GM18499 (cell line): ENCODE measurements around the gene RAB3IL1.

ENCODE experiments used
- ATAC-seq: cut with Tn5 transposase; IDR thresholded peaks from one replicate; pipeline ENCODE4 v1.9.1; 2021; ENCODE audit warnings: moderate number of reproducible peaks; ENCODE audit not compliant: insufficient read depth, unreplicated experiment

Gene RAB3IL1

DNA sequence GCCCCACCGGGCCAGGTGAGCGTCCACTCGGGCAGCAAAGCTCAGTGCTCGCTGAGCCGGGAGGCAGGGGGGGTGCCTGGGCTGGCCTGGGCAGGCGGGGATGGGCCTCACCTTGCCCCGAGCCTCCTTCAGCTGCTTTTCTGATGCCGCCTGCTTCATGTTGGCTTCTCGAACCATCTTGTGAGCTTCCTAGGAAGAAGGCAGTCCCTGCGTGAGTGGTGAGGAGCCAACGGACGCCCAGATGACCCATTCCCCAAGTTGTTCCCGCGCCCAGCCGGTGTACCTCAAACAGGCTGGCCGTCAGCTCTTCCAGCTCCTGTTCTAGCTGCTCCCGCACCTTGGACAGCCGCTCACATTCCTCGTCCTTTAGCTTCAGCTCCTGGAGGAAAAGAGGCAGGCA, 10.1 kb downstream of the RAB3IL1 start:
- ATAC-seq = no peak

DNA sequence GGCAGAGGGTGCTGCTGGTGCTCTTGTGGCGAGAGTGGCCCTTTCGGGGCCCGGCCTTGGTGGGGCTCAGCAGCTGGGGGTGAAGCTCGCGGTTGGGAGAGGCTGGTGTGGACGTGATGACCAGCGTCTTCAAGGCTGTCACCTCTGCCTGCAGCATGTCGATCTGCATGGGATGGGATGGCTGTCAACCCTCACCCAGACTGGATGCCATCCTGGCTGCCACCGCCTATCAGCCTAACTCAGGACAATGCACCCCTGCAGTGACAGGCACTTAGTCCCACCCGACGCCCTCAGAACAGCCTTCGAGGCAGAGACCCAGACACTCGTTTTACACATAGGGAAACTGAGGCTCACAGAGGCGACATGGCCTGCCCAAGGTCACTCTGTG, 10.8 kb downstream of the RAB3IL1 start:
- no peak for ATAC-seq

DNA sequence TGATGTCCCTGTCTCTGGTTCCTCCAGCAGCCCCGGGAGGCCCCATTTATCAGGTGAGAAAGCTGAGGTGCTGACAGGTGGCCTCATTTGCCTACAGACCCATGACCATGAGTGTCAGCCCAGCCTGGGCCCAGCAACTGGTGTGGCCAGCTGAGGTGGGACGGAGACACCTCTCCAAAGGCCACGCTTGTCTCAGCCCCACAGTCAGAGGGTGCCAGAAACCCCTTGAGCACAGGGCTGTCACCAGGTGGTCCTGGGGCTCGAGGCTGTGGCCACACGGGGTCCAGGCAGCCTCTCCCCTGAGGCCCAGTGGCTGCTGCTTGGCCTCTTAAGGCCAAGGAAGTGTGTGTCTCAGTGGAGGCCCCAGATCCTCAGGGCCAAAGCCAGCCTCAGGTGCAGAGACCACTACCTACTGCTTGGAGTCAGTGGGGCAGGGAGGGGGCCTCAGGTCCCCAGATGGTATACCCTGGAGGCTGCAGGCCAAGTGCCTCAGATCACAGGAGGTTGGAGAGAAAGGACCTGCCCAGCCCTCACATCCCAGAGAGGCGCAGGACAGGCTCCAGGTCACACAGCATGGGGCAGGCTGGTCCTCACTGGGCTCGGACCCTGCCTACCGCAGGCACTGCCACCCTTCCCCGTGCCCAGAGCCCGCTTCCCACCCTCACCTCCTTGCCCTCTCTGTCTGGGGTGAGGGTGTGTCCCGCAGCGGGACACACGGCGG, 11.4 kb downstream of the RAB3IL1 start:
- no peak for ATAC-seq

DNA sequence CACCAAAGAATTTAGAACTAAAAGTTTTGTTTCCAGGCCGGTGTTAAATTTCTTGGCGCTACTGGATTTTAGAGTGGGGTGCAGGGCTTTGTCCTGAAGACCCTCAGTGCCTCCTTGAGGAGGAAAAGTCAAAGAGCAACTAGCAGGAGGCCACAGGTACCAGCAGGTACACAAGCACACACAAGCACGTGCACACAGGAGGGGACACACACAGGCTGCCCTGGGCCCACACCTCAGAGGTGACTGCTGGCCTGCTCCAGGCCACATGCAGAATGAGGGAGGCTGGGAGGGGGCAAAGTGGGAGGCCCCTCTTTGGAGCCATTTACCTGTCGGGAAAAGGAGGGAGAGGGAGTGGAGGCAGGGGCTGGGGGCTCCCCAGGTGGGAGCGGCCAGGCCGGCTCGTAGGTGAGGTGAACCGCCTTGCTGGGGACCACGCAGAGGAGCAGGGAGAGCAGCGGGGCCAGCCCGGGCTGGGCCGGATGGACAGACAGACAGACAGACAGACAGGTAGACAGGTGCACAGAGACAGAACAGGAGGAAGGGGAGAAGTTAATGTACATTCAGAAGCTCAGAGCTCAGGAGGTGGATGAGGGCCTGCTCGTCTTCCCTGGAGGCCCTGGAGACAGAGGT, 12.2 kb downstream of the RAB3IL1 start:
- ATAC-seq = no peak

DNA sequence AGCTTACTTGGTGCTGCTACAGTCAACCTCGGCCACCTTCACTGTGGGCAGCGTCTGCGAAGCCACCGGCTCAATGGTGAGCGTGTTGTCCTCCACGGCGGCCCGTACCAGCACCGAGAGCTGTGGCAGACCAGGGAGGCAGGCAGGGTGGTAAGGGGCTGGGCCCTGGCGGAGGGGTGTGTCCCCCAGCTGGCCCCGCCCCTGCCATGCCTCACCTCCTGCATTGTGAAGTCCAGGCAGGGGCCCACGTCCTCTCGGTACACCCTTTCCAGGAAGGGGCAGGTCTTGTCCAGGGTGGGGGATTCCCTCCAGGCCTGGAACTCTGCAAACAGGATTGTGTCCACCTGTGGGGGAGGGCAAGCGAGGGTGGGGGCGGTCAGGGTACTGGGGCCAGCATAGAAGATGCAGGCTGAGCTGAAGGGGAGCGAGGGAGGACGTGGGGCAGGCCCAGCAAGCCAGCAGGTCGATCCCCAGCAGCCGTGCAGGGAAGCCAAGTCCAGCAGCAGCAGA, 12.8 kb downstream of the RAB3IL1 start:
- ATAC-seq = no peak

DNA sequence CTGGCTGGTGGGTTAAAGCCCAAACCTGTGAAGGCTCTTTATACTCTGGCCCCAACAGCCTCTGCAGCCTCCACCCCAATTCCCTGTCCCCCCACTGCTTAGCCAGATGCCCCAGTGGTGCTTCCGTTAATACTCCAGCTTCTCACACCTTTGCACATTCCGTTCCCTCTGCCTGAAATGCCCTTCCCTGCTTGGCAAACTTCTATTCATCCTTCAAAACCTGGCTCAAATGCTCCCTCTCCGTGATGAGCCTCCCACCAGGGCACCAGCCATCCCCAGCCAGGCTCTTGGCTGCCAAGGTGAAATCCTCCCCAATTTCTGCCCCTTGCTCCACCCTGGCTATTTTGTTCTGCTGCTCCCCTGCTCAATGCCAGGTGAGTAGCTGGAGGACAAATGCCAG, 13.5 kb downstream of the RAB3IL1 start:
- no peak for ATAC-seq

DNA sequence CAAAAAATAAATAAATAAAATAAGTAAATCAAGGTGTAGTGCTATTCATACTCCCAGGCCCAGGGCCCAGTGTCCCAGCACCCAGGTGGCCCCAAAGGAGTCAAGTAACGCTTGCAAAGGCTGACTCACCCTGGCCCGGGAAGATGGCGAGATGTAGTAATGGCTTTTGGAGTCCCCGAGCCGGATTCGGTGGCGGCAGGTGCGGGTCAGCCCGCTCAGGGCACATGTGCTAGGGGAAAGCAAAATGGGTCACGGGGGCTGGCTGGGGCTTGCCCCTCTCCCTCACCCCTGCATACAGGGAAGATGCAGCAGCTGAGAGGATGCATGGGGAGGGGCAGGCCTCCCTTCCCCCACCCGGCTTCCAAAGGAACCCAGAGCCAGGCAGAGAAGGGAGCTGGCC, 15.1 kb downstream of the RAB3IL1 start:
- ATAC-seq = no peak

DNA sequence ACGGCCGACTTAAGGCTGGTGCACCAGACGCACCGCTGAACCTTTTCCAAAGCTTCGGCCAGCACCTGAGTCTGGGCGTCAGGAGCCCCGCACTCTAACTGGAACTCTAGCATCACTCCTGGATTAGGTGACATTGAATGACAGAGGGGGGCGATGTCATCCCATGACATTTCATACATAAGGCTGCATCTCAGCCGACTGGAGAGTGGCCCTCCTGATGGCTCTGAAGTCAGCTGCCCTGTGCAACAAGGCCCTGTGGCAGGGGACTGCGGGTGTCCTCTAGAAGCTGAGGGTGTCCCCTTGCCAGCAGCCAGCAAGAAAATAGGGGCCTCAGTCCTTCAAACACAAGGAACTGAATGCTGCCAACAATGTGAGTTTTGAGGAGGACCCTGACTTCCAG, 16.0 kb downstream of the RAB3IL1 start:
- ATAC-seq = no peak

DNA sequence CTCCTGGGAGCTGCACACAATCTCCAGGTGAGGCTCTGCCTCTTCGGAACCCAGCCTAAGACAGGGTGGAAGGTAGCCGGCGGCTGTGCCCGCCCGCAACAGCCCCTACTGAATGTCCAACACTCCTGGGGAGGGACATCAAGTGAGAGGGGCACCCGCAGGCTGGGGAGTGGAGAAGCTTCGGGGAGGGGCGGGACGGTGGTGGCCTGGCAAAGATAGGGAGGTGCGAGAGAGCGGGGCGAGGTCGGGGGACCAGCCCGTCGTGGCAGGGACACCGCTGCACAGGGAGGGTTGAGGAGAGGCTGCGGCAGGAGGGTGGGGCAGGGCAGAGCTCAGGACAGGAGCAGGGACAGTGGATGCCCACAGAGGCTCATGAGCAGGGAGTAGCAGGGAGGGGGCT, 17.1 kb downstream of the RAB3IL1 start:
- no peak for ATAC-seq

DNA sequence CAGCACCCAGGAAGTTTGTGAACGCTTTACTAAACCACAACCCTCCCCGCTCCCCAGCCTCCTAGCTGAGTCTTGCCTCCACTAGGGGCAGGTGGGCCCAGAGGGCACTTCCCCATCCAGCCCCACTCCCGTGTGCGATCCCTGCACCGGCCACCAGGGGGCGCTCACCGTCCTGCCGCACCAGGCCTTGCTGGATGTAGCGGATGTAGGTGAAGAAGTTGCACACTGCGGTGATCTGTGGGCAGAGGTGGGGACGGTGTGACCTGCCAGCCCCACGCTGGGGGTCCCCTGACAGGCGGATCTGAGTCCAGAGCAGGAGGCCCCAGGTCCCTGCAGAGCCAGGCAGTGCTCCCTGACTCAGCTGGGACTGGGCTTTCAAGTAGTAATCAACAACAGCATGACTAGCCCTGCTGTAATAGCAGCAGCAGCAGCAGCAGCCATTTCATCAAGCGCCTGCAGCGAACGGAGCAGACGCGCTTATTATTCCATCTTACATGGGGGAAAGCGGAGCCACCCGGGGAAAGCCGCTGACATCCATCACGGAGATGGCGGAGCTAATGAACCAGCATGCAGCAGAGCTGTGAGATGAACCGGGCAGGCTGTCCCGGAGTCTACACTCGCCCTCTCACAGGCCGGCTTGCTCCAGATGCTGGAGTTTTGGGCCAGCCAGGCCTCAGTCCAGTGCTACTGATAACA, 18.1 kb downstream of the RAB3IL1 start:
- ATAC-seq = no peak

DNA sequence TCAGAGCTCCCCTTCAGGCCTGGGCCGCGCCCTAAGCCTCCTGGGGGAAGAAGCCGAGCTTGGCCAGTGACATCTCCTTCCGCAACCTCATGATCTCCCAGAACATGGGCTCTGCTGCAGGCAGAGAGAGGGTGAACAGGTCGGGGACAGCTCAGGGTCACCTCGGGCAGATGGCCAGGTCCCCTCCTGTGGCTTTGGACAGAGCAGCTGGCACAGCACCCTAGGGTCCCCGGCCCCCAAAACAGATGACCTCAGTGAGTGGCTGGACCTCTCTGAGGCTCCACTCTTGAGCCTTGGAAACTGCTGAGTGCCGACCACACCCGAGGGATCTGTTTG, 19.2 kb downstream of the RAB3IL1 start:
- no peak for ATAC-seq

DNA sequence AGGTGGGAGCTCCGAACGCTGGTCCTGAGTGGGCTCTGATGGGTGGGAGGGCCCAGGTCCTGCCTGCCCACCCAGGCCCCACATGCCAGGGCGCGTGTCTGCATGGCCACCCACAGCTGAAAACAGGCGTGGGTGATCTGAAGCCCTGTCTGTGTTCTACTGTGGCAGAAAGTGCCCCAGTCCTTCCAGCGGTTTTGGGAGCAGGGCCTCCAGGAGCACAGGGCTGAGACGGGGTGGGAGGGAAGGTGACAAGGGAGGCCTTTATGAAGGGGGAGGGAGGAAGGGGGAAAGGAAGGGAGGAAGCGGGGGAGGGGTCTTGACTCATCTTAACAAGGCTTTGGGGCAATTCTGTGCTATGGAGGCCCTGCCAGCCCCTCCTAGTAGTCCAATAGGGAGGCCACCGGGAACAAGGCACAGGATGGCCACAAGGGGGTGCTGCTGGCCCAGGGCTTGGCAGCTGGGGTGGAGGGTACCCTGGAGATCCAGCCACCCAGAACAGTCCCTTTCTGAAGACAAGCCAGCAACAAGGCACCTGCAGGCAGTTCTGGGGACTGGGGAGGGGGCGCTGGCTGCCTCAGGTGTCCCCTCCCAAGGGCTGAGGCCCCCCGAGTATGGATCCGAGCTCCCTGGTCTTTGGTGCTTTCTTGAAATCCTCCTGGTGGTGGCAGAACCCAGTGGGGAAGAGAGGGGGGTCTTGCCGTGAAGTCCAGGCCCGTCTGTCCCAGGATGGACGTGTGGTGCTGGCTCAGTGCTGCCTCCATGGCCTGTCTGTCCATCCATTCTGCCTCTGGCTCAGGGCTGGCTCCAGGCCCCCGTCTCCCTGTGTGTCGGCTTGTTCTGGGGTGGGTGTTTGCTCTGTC, 19.7 kb downstream of the RAB3IL1 start:
- no peak for ATAC-seq

DNA sequence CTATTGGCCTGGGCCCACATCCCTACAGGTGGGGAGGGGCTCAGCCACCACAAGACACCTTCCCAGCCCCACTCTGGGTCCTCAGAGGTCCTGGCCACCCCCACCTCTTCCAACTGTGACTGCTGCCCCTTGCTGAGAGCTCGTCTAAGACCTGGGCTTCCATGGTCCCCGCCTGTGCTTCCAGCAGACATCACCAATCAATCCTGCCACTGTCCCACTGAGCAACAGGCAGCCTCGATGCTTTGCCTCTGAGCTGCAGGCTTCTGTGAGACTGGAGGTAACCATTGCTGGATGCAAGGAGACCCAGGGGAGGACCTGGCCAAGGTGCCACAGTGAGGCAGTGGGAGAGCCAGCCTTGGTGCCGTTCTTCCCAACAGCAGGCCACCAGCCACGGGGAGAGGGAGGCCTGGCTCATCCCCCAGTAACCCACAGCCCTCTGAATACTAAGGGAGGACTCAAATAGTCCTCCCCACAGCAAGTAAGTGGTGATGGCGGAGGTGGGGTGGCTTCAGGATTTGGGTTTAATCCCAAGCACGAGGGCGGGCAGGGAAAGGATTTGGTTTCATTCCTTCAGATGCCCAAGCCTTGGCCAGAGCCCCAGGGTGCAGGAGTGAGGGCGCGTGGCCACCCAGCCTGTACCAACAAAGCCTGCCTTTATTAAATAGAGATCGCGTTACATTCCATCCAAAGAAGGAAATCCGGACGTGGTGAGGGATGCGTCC, 20.5 kb downstream of the RAB3IL1 start:
- no peak for ATAC-seq

DNA sequence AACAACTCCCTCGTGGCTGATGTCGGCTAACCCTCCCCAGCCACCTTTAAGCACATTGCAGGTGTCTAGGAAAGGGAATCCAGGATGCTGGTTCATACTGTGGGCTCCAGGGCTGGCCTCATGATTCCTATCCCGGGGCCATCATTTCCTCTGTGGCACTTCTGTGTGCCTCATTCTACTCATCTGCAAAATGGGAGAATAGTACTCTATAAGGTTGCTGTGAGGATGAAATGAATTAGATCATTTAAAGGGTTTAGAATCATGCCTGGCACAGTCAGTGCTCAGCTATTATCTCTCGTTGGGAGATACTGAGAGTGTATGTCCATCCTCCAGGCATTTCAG, 21.7 kb downstream of the RAB3IL1 start:
- no peak for ATAC-seq

DNA sequence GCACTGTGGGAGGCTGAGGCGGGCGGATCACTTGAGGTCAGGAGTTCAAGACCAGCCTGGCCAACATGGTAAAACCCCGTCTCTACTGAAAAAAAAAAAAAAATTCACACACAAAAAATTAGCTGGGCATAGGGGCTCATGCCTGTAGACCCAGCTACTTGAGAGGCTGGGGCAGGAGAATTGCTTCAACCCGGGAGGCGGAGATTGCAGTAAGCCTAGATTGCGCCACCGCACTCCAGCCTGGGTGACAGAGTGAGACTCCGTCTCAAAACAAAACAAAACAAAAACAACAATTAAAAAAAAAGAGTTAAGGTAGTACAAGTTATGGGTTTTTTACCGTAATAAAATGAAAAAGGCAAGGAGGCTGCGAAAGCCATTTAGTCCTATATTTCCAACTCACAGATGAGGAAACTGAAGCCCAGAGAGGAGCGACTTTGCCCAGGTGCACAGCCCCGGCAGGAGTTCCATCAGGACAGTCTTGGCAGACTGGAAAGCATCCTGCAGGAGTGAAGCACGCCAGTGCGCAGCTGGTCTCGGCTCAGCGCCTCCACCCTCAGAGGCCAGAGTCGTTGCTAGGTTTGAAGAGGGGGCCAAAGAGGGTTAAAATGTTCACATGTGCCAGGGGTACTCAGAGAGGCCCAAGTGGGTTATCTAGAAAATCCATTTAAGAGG, 22.2 kb downstream of the RAB3IL1 start:
- ATAC-seq = no peak

DNA sequence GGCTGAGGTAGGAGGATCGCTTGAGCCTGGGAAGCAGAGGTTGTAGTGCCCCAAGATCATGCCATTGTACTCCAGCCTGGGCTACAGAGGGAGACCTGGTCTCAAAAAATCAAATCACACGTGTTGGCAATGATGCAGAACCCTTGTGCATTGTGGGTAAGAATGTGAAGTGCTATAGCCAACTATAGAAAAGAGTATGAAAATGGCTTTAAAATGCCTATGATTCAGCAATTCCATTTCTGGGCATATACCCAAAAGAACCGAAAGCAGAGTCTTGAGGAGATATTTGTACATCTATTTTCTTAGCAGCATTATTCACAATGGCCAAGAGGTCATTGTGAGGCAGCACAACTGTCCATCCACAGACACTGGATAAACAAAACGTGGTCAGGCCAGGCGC, 23.4 kb downstream of the RAB3IL1 start:
- no peak for ATAC-seq

DNA sequence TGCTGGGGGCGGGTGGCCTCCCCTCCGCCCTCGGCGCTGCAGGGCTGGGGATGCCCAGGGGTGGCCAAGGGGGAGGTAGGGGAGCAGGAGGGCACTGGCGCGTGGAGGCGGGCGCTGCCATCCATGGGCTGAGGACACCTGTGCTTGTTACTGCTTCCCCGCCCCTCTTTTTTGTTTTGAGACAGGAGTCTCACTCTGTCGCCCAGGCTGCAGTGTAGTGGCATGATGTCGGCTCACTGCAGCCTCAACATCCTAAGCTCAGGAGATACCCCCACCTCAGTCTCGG, 25.3 kb downstream of the RAB3IL1 start:
- ATAC-seq = no peak

DNA sequence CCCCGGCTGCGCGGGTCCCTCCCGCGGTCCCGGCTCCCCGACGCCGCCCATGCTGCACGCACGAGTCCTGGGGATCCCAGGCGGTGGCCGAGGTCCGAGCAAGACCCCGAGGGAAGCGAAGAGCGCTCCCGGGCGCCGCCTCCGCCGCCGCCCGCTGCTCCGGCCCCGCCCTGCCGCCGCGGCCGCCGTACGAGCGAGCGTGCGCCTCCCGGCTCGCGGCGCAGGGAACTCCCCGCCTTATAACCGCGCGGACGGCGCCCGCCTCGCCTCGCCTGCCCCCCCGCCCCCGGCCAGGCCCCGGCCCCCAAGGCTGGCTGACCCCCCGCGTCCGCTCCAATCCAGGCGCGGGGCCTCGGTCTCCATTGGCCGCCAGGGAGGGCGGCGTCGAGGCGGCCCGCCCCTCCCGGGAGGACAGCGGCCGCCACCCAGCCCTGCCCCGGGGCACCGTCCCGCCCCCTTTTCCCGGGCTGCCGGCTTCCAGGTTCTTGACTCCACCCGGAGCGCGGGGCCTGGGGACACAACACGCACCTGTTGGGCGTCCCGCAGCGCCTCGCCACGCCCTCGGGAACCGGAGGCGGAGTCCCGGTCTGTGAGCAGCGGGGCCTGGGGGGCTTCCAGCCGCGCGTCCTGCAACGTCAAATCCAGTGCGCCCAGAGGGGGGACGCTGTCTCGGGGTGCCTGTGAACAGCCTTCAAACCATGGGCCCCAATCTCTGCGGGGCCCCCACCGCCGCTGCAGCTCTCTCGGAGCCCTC, 25.9 kb downstream of the RAB3IL1 start, which contains the start of gene FADS3:
TSS of gene FADS3 (minus strand) at position 215 of the 754 bp plus-strand sequence. CDS start at position 51, 164 bp downstream.
- no peak for ATAC-seq
